Neural crest cell (in vitro differentiated cells): Measurements from ENCODE around the gene RNF5. TPM values are rescaled to one million over a fixed set of nuclear protein-coding genes. Genes with fewer than 3 reads are reported as not detected.
"Not testable (repeated sequence)": the region's sequence is repeated elsewhere in the genome, so short reads cannot be mapped to it uniquely, and the experiment has no call there.

Experiments used
- DNase-seq: peaks from one replicate; pipeline ENCODE4 v3.0.0; 2021; ENCODE audit warnings: low read depth, mixed read lengths, low spot score
- H3K27ac Mint-ChIP-seq: one replicate; pipeline ENCODE4 v1.8.0; 2021; ENCODE audit warnings: mild to moderate bottlenecking, mixed read lengths; ENCODE audit not compliant: unreplicated experiment
- H3K27me3 Mint-ChIP-seq: 2 replicates; pipeline ENCODE4 v1.8.0; 2021; ENCODE audit warnings: low read depth, mild to moderate bottlenecking, mixed read lengths
- H3K36me3 Mint-ChIP-seq: 2 replicates; pipeline ENCODE4 v1.8.0; 2021; ENCODE audit warnings: low read depth, mild to moderate bottlenecking, mixed read lengths
- H3K4me1 Mint-ChIP-seq: 2 replicates; pipeline ENCODE4 v1.8.0; 2021; ENCODE audit warnings: mixed read lengths
- H3K4me3 Mint-ChIP-seq: one replicate; pipeline ENCODE4 v1.8.0; 2021; ENCODE audit warnings: mild to moderate bottlenecking, mixed read lengths
- H3K9me3 Mint-ChIP-seq: 2 replicates; pipeline ENCODE4 v1.8.0; 2021; ENCODE audit warnings: mixed read lengths
- total RNA-seq: library from RNA; stranded (reverse); gene quantifications from 2 replicates; pipeline ENCODE4 v1.2.1, GENCODE V29; 2021
- TF ChIP-seq, protein P1 (sequence below): fragments of 200-600 bp; sonication (generic); conservative IDR thresholded peaks from 2 replicates; pipeline ENCODE4 v1.5.0; 2021; ENCODE audit warnings: antibody characterized with exemption, mild to moderate bottlenecking

Gene RNF5
- total RNA-seq, 1 donor from 2014 or later, result 60.2 TPM

DNA sequence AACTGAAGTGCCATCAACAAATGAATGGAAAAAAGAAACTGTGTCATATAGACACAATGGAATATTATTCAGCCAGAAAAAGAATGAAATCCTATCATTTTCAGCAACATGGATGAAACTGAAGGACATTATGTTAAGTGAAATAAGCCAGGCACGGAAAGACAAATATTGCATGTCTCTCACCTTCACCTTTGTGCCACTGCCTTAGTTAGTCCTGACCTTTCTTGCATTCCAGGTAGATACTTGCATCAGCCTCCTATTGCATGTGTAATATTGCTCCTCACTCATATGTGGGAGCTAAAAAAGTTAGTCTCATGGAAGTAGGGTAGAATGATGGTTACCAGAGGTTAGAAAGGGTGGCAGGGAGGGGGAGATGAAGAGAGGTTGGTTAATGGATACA lies 30.8 kb downstream of the RNF5 start:
- no peaks in the 10 kb centered on the region for H3K4me1 Mint-ChIP-seq
- H3K36me3 Mint-ChIP-seq, result no peaks in the 10 kb centered on the region
- no peak overlapping the region for H3K27ac Mint-ChIP-seq
- H3K9me3 Mint-ChIP-seq, result peaks cover 11% of the 10 kb centered on the region
- TF ChIP-seq, protein P1, sequence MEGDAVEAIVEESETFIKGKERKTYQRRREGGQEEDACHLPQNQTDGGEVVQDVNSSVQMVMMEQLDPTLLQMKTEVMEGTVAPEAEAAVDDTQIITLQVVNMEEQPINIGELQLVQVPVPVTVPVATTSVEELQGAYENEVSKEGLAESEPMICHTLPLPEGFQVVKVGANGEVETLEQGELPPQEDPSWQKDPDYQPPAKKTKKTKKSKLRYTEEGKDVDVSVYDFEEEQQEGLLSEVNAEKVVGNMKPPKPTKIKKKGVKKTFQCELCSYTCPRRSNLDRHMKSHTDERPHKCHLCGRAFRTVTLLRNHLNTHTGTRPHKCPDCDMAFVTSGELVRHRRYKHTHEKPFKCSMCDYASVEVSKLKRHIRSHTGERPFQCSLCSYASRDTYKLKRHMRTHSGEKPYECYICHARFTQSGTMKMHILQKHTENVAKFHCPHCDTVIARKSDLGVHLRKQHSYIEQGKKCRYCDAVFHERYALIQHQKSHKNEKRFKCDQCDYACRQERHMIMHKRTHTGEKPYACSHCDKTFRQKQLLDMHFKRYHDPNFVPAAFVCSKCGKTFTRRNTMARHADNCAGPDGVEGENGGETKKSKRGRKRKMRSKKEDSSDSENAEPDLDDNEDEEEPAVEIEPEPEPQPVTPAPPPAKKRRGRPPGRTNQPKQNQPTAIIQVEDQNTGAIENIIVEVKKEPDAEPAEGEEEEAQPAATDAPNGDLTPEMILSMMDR, result no peak
- H3K4me3 Mint-ChIP-seq, result no peak overlapping the region
- DNase-seq, result no peak
- H3K27me3 Mint-ChIP-seq, result peaks cover 3% of the 10 kb centered on the region

DNA sequence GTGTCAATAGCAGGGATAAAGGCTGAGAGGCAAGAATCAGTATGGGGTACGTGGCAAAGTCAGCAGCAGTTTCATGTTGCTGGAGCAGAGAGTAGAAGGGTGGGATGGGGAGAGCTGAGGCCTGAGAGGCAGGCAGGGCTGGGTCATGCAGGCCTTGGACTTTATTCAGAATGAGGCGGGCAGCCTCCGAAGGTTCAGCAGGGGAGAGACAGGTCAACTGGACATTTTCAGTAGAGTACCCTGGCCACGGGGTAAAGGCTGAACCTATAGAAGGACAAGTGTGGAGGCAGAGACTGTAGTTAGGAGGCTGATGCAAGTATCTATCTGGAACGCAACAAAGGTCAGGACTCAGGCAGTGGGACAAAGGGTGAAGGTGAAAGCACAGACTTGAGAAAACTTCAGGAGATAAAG lies 32.0 kb downstream of the RNF5 start:
- TF ChIP-seq, protein P1, result no peak
- Mint-ChIP-seq H3K27ac (no peak overlapping the region), H3K9me3 (peaks cover 8% of the 10 kb centered on the region), H3K4me1 (no peaks in the 10 kb centered on the region), H3K4me3 (no peak overlapping the region), H3K27me3 (no peaks in the 10 kb centered on the region), H3K36me3 (no peaks in the 10 kb centered on the region)
- no peak for DNase-seq

DNA sequence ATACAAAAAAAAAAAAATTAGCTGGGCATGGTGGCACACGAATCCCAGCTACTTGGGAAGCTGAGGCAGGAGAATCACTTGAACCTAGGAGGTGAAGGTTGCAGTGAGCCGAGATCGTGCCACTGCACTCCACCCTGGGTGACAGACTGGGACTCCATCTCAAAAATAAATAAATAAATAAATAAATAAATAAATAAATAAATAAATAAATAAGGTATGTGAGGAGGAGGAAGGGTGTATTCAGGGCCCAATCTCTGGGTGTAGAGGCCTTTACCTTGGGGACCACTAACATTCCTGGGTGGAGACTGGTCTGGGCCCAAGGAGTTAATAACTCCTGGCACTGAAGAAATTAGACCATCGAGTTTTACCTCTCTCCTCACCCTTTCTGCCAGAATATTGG lies 33.2 kb downstream of the RNF5 start:
- H3K9me3 Mint-ChIP-seq, H3K4me1 Mint-ChIP-seq, H3K4me3 Mint-ChIP-seq, H3K36me3 Mint-ChIP-seq, DNase-seq, H3K27me3 Mint-ChIP-seq, H3K27ac Mint-ChIP-seq: not testable (repeated sequence)

DNA sequence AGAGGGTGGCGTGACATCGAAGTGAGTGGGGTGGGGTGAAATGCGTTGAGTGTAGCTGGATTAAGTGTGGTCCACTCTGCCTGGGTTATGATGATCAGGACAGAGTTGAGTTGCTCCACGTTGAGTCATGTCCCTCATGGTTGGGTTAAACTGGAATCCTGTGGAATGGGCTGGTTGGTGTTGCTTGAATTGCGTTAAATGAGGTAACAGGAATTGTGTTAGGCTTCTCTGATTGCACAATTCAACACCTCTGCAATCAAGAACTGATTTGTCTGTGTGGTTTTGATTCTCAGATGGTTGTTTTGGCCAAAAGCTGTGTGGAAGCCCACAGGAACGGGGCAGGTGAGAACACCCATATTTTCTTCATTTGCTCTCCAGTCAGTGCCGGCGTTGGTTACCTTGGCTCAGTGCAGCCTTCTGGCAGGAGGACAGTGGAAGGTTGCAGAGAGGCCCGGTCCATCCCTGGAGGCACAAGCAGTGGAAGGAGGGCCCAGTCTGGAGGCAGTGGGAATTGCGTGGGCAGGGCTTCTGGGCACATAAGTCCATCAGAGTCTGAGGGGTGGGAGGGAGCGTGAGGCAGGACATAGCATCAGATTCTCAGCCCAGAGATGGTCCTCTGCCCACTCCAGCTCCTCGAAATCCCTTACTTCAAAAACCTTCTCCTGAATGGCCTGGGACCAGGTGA lies 34.0 kb downstream of the RNF5 start:
- no peak for DNase-seq
- H3K4me1 Mint-ChIP-seq, result no peaks in the 10 kb centered on the region
- H3K27me3 Mint-ChIP-seq, result no peaks in the 10 kb centered on the region

GRCh38 chr6:32213649-32214048 lies 35.4 kb downstream of the RNF5 start:
- peaks cover 2% of the 10 kb centered on the region for H3K9me3 Mint-ChIP-seq
- H3K27me3 Mint-ChIP-seq, result no peaks in the 10 kb centered on the region
- no peak overlapping the region for H3K4me3 Mint-ChIP-seq
- H3K27ac Mint-ChIP-seq, result no peak overlapping the region
- TF ChIP-seq, protein P1, result no peak
- no peaks in the 10 kb centered on the region for H3K4me1 Mint-ChIP-seq
- H3K36me3 Mint-ChIP-seq, result no peaks in the 10 kb centered on the region
- no peak for DNase-seq

More for the DNA sequence above, 34.0 kb downstream of the RNF5 start:
- Mint-ChIP-seq H3K36me3 (no peaks in the 10 kb centered on the region), H3K9me3 (peaks cover 2% of the 10 kb centered on the region), H3K4me3 (no peak overlapping the region), H3K27ac (no peak overlapping the region)
- TF ChIP-seq, protein P1, result no peak

DNA sequence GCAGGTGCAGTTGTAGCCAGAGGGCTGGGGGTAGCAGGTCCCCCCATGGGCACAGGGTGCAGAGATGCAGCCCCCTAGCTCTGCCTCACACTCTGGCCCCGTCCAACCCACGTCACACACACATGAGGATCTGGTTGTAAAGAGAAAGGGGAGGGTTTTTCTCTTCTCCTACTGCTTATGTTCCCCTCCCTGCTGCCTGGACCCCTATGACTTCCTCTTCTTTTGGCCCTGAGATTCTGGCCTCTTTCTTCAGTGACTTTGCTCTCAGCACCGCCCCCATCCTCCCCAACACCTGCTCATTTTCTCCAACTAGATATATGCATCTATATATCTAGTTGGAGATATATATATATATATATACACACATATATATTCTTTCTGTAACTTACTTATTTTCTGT lies 35.9 kb downstream of the RNF5 start:
- no peak for DNase-seq
- TF ChIP-seq, protein P1, result no peak
- H3K4me1 Mint-ChIP-seq, result no peaks in the 10 kb centered on the region
- no peaks in the 10 kb centered on the region for H3K9me3 Mint-ChIP-seq
- H3K4me3 Mint-ChIP-seq, result no peak overlapping the region
- no peaks in the 10 kb centered on the region for H3K36me3 Mint-ChIP-seq
- H3K27ac Mint-ChIP-seq, result no peak overlapping the region
- H3K27me3 Mint-ChIP-seq, result no peaks in the 10 kb centered on the region
